ENCODE results near the gene ABCC4.

ABCC4 gene

GRCh38 chr13:95226050-95226449, 75.2 kb downstream of the ABCC4 start:
- TF ChIP-seq CTCF (IDR thresholded peaks at IDR 0.05; ENCODE audit: control insufficient read depth, extremely low read depth, insufficient read depth): no peak
- peak; percentile 90 for DNase-seq (ENCODE audit: low read depth)
- no peak overlapping the region for H3K4me3 ChIP-seq (ENCODE audit: low read depth, low read length)

GRCh38 chr13:95224064-95224463, 77.2 kb downstream of the ABCC4 start:
- no peak for TF ChIP-seq CTCF (IDR thresholded peaks at IDR 0.05; ENCODE audit: control insufficient read depth, extremely low read depth, insufficient read depth)
- H3K4me3 ChIP-seq (ENCODE audit: low read depth, low read length): no peak overlapping the region
- DNase-seq (ENCODE audit: low read depth): no peak

- TF ChIP-seq CTCF (IDR thresholded peaks at IDR 0.05; ENCODE audit: control insufficient read depth, extremely low read depth, insufficient read depth): no peak
- no peak for DNase-seq (ENCODE audit: low read depth)
- no peak overlapping the region for H3K4me3 ChIP-seq (ENCODE audit: low read depth, low read length)
Observed at GRCh38 chr13:95222733-95223018, 78.6 kb downstream of the ABCC4 start.

GRCh38 chr13:95221971-95222732, 79.1 kb downstream of the ABCC4 start:
- TF ChIP-seq CTCF (IDR thresholded peaks at IDR 0.05; ENCODE audit: control insufficient read depth, extremely low read depth, insufficient read depth): no peak
- no peak overlapping the region for H3K4me3 ChIP-seq (ENCODE audit: low read depth, low read length)
- no peak for DNase-seq (ENCODE audit: low read depth)

GRCh38 chr13:95220611-95221010, 80.6 kb downstream of the ABCC4 start:
- TF ChIP-seq CTCF (IDR thresholded peaks at IDR 0.05; ENCODE audit: control insufficient read depth, extremely low read depth, insufficient read depth): no peak
- no peak overlapping the region for H3K4me3 ChIP-seq (ENCODE audit: low read depth, low read length)
- DNase-seq (ENCODE audit: low read depth): no peak

- H3K4me3 ChIP-seq (ENCODE audit: low read depth, low read length): 0 out of 2 replicates have a peak overlapping the region, but pooled peaks have one; percentile 13
- peak; percentile 96 for DNase-seq (ENCODE audit: low read depth)
- TF ChIP-seq CTCF (IDR thresholded peaks at IDR 0.05; ENCODE audit: control insufficient read depth, extremely low read depth, insufficient read depth): no peak
Observed at GRCh38 chr13:95217920-95218830, 83.1 kb downstream of the ABCC4 start.
